Esophagus squamous epithelium (tissue), 5 donors: ENCODE results near the gene REV3L. TPM values are rescaled to one million over a fixed set of nuclear protein-coding genes. Genes with fewer than 3 reads are reported as not detected.
"Not testable (repeated sequence)": the region's sequence is repeated elsewhere in the genome, so short reads cannot be mapped to it uniquely, and the experiment has no call there.

Source experiments
- DNase-seq: peaks from one replicate; lab custom pipeline; 2025; lab: John Stamatoyannopoulos, UW
- H3K27ac ChIP-seq, 4 donors: fragments of 200-600 bp; sonication (generic); one replicate each; pipeline ENCODE4 v1.5.1; 2016 to 2019; ENCODE audit warnings: mild to moderate bottlenecking in 1 of 4
- H3K27me3 ChIP-seq, 4 donors: fragments of 200-600 bp; sonication (generic); 1 replicate in 3 of 4; 2 replicates in 1 of 4; pipeline versions ENCODE4 v1.5.1 to v1.6.0; 2017 to 2021; ENCODE audit warnings: antibody characterized with exemption in 1 of 4
- H3K36me3 ChIP-seq, 3 donors: fragments of 200-600 bp; sonication (generic); one replicate each; pipeline ENCODE4 v1.5.1; 2016 to 2019
- H3K4me1 ChIP-seq, 3 donors: fragments of 200-600 bp; sonication (generic); one replicate each; pipeline ENCODE4 v1.5.1; 2017 to 2019
- H3K4me3 ChIP-seq, 4 donors: fragments of 200-600 bp; sonication (generic); 1 replicate in 3 of 4; 2 replicates in 1 of 4; pipeline ENCODE4 v1.5.1; 2016 to 2019; ENCODE audit warnings: mild to moderate bottlenecking in 2 of 4, moderate library complexity in 1 of 4
- H3K9me3 ChIP-seq, 3 donors: fragments of 200-600 bp; sonication (generic); one replicate each; pipeline ENCODE4 v1.5.1; 2016 to 2019
- CTCF ChIP-seq, 6 experiments: fragments of 450-650 bp in 4 of 6; fragments of 200-600 bp in 2 of 6; sonication (generic) in 2 of 6; IDR thresholded peaks; one replicate each; pipeline ENCODE4 v1.5.1; 2016 to 2019; ENCODE audit warnings: antibody characterized with exemption in 6 of 6, mild to moderate bottlenecking in 4 of 6, moderate library complexity in 4 of 6
- POLR2A ChIP-seq, 4 donors: fragments of 450-650 bp; IDR thresholded peaks; one replicate each; pipeline ENCODE4 v1.6.1; 2017; ENCODE audit warnings: antibody characterized with exemption in 4 of 4, mild to moderate bottlenecking in 4 of 4, moderate library complexity in 3 of 4
- WGBS, 2 donors: methylation state at CpG; one replicate each; pipeline ENCODE4 v1.1.5; 2018; 5-methylcytosine and 5-hydroxymethylcytosine counted together
- intact Hi-C: fragments of 100-400 bp; cut with DNase I; formaldehyde crosslinking; loops from one replicate; pipeline ENCODE4 v1.15.0; 2022
- total RNA-seq, 4 donors: library from RNA; depleted of rRNA; stranded (reverse); fragments of >200 nt; gene quantifications; one replicate each; pipeline ENCODE4 v1.1.0, GENCODE V29; 2016
- donor health status: DM: yes; HTN: yes; CAD: no.

Gene REV3L
- total RNA-seq, 4 donors from 2014 or later, result 7.0 to 47.1 (median 18.8) TPM

DNA sequence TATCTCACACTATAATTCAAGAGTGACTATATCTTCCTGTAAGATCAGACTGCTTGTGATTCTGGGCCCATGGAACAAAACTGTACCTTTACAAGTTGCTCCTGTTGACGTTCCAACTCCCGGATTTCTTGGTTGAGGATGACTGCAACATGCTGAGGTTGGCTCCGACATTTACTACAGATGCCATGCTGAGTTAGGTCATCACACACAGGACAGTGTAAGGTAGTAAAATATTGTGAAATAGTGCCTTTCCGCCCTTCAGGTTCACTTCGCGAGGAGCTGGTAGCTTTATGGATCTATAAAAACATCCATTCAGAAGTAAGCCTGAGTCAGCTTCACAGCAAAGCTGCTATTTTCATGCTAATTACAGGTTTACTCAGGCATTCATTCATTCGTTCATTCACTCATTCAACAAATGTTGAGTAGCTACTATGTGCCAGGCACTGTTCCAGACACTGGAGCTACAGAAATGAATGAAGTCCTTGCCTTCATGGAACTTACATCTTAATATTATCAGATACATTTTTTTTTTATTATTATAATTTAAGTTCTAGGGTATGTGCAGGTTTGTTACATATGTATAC lies 175.7 kb downstream of the REV3L start:
- intact Hi-C loops, result no loop called here
- TF ChIP-seq CTCF (IDR thresholded peaks at IDR 0.05) (no peak), POLR2A (IDR thresholded peaks at IDR 0.05) (no peak)
- Histone ChIP-seq H3K27me3 (no peaks in the 10 kb centered on the region), H3K36me3 (peaks cover 0 to 84% (median 24%) of the 10 kb centered on the region in 3 donors), H3K9me3 (no peaks in the 10 kb centered on the region), H3K4me1 (no peaks in the 10 kb centered on the region), H3K27ac (no peak overlapping the region), H3K4me3 (no peak overlapping the region)
- DNase-seq, result no peak
- 82 to 86% methylated on average over 7 of the region's 7 CpGs for WGBS, 2 donors

- intact Hi-C loops, result no loop called here
- H3K9me3 ChIP-seq, result peaks cover 0 to under 1% (median 0%) of the 10 kb centered on the region in 3 donors
- peaks cover 0 to 84% (median 24%) of the 10 kb centered on the region in 3 donors for H3K36me3 ChIP-seq
- no peaks in the 10 kb centered on the region for H3K27me3 ChIP-seq
- WGBS, 2 donors, result 88 to 90% methylated on average over 8 of the region's 8 CpGs
- no peaks in the 10 kb centered on the region for H3K4me1 ChIP-seq
- H3K4me3 ChIP-seq, result no peak overlapping the region
- H3K27ac ChIP-seq, result no peak overlapping the region
- no peak for TF ChIP-seq CTCF (IDR thresholded peaks at IDR 0.05)
- TF ChIP-seq POLR2A (IDR thresholded peaks at IDR 0.05), result no peak
- DNase-seq, result no peak
These were observed 176.7 kb downstream of the REV3L start for GRCh38 chr6:111306104-111306888.

DNA sequence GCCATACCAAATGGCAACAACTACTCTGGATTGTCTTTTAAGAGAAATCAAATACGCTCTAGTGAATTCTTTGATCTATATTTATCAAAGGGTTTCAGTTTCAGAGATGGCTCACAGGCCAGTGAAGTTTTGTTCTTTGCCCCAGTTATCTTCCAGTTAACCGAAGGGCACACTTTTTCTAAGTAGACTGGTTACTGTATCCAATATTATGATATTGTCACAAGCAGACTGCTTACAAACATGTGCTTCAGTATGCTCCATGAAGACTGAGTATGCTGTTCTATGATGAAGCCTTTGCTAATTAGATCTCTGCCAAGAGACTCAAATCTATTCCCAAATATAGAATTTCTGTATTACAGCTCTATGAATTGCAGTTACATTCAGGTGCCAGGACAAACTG lies 181.1 kb downstream of the REV3L start:
- H3K4me1 ChIP-seq, result no peaks in the 10 kb centered on the region
- 53 to 59% methylated on average over 2 of the region's 2 CpGs for WGBS, 2 donors
- no peaks in the 10 kb centered on the region for H3K27me3 ChIP-seq
- peaks cover 0 to 7% (median 0%) of the 10 kb centered on the region in 3 donors for H3K9me3 ChIP-seq
- no peak for TF ChIP-seq CTCF (IDR thresholded peaks at IDR 0.05)
- TF ChIP-seq POLR2A (IDR thresholded peaks at IDR 0.05), result no peak
- H3K4me3 ChIP-seq, result no peak overlapping the region
- peaks cover 0 to 65% (median 0%) of the 10 kb centered on the region in 3 donors for H3K36me3 ChIP-seq
- H3K27ac ChIP-seq, result peak overlapping the region in 1 of 4 donors; percentile 14
- no peak for DNase-seq
- intact Hi-C loops, result no loop called here

- H3K27me3 ChIP-seq, DNase-seq, H3K4me1 ChIP-seq, H3K27ac ChIP-seq, H3K9me3 ChIP-seq, intact Hi-C loops, H3K4me3 ChIP-seq: not testable (repeated sequence)
- WGBS, 2 donors, result 83 to 86% methylated on average over 8 to 9 of the region's 9 CpGs
- peaks cover 0 to 60% (median 0%) of the 10 kb centered on the region in 3 donors for H3K36me3 ChIP-seq
These were observed 181.8 kb downstream of the REV3L start for GRCh38 chr6:111300938-111301800.

- no peak for DNase-seq
- Histone ChIP-seq H3K4me1 (no peaks in the 10 kb centered on the region), H3K9me3 (peaks cover 0 to 7% (median 0%) of the 10 kb centered on the region in 3 donors), H3K36me3 (peaks cover 0 to 42% (median 0%) of the 10 kb centered on the region in 3 donors), H3K27me3 (no peaks in the 10 kb centered on the region), H3K4me3 (no peak overlapping the region), H3K27ac (no peak overlapping the region)
- TF ChIP-seq CTCF (IDR thresholded peaks at IDR 0.05) (no peak), POLR2A (IDR thresholded peaks at IDR 0.05) (no peak)
- 78 to 88% methylated on average over 1 of the region's 1 CpG for WGBS, 2 donors
- intact Hi-C loops, result no loop called here
These were observed 185.2 kb downstream of the REV3L start for GRCh38 chr6:111297776-111298175.
